Middle frontal gyrus (tissue), 1 donor: ENCODE data around the gene TUBB4B.

Experiments used
- DNase-seq: peaks from one replicate; pipeline ENCODE4 v3.0.0-alpha.2; 2015; ENCODE audit warnings: low spot score; ENCODE audit errors: extremely low spot score

The TUBB4B gene

GRCh38 chr9:137270929-137271695 is 30.0 kb downstream of the TUBB4B start:
- no peak for DNase-seq

- DNase-seq, result no peak
Observed at GRCh38 chr9:137271696-137272076, 30.6 kb downstream of the TUBB4B start.

GRCh38 chr9:137272241-137273094 is 31.4 kb downstream of the TUBB4B start:
- no peak for DNase-seq

- DNase-seq, result no peak
Observed at GRCh38 chr9:137273095-137273490, 32.0 kb downstream of the TUBB4B start.

GRCh38 chr9:137273611-137274320 is 32.7 kb downstream of the TUBB4B start:
- DNase-seq, result no peak

- DNase-seq, result no peak
Observed at GRCh38 chr9:137275203-137275587, 34.1 kb downstream of the TUBB4B start.

GRCh38 chr9:137275588-137276472 is 34.7 kb downstream of the TUBB4B start:
- no peak for DNase-seq

GRCh38 chr9:137276473-137277328 is 35.6 kb downstream of the TUBB4B start:
- DNase-seq, result no peak

- no peak for DNase-seq
Observed at GRCh38 chr9:137277329-137278041, 36.4 kb downstream of the TUBB4B start, which contains the start of gene TOR4A. TOR4A (plus strand) TSS chr9:137277726; CDS start chr9:137278690, 964 bp downstream.

- no peak for DNase-seq
Observed at GRCh38 chr9:137278061-137278701, 37.1 kb downstream of the TUBB4B start.

GRCh38 chr9:137278721-137279711 is 37.9 kb downstream of the TUBB4B start:
- DNase-seq, result no peak

- no peak for DNase-seq
Observed at GRCh38 chr9:137279741-137280473, 38.8 kb downstream of the TUBB4B start.

GRCh38 chr9:137280474-137281344 is 39.6 kb downstream of the TUBB4B start:
- no peak for DNase-seq

GRCh38 chr9:137281345-137282116 is 40.4 kb downstream of the TUBB4B start:
- no peak for DNase-seq

GRCh38 chr9:137286975-137287383 is 45.9 kb downstream of the TUBB4B start:
- no peak for DNase-seq
